H9 (cell line): ENCODE results near the gene HUS1B. TPM values are rescaled to one million over a fixed set of nuclear protein-coding genes. Genes with fewer than 3 reads are reported as not detected.

ENCODE experiments used
- DNase-seq: peaks from one replicate; pipeline ENCODE4 v3.0.0-alpha.2; 2017
- H2AFZ ChIP-seq: one replicate; pipeline ENCODE4 v1.6.1; 2013; ENCODE audit warnings: mild to moderate bottlenecking, low read length, control low read depth, moderate library complexity
- H2AK5ac ChIP-seq: 2 replicates; pipeline ENCODE4 v1.6.1; 2013; ENCODE audit warnings: low read length, control low read depth, mixed read lengths; ENCODE audit not compliant: insufficient read length
- H2BK120ac ChIP-seq: one replicate; pipeline ENCODE4 v1.6.1; 2013; ENCODE audit warnings: low read depth, mild to moderate bottlenecking, low read length, control low read depth, inconsistent platforms; ENCODE audit not compliant: poor library complexity, severe bottlenecking
- H2BK12ac ChIP-seq: 2 replicates; pipeline ENCODE4 v1.6.1; 2013; ENCODE audit warnings: low read length, control low read depth, mixed read lengths, low read depth; ENCODE audit not compliant: insufficient read length
- H2BK15ac ChIP-seq: 2 replicates; pipeline ENCODE4 v1.6.1; 2013; ENCODE audit warnings: low read depth, low read length, control low read depth
- H2BK20ac ChIP-seq: one replicate; pipeline ENCODE4 v1.6.1; 2013; ENCODE audit warnings: low read depth, mild to moderate bottlenecking, low read length, control low read depth, inconsistent platforms; ENCODE audit not compliant: poor library complexity, severe bottlenecking
- H2BK5ac ChIP-seq: 2 replicates; pipeline ENCODE4 v1.6.1; 2013; ENCODE audit warnings: low read length, control low read depth, mixed read lengths; ENCODE audit not compliant: insufficient read length
- H3K14ac ChIP-seq: 2 replicates; pipeline ENCODE4 v1.6.1; 2013; ENCODE audit warnings: low read length, control low read depth; ENCODE audit not compliant: insufficient read depth
- H3K18ac ChIP-seq: 2 replicates; pipeline ENCODE4 v1.6.1; 2013; ENCODE audit warnings: low read depth, mild to moderate bottlenecking, mixed read lengths, low read length, control low read depth; ENCODE audit not compliant: insufficient read length
- H3K23ac ChIP-seq: 2 replicates; pipeline ENCODE4 v1.6.1; 2013; ENCODE audit warnings: low read length, control low read depth, mixed read lengths, low read depth; ENCODE audit not compliant: insufficient read length
- H3K23me2 ChIP-seq: 2 replicates; pipeline ENCODE4 v1.6.1; 2013; ENCODE audit warnings: low read depth, mild to moderate bottlenecking, mixed read lengths, low read length, control low read depth; ENCODE audit not compliant: insufficient read length, poor library complexity, severe bottlenecking
- H3K27ac ChIP-seq: 2 replicates; pipeline ENCODE4 v1.5.1; 2013; ENCODE audit warnings: low read length, control low read depth, mixed read lengths, low read depth; ENCODE audit not compliant: insufficient read length
- H3K27me3 ChIP-seq: 2 replicates; pipeline ENCODE4 v1.6.1; 2013; ENCODE audit warnings: low read length, control low read depth, inconsistent platforms; ENCODE audit not compliant: insufficient read depth
- H3K4ac ChIP-seq: 2 replicates; pipeline ENCODE4 v1.6.1; 2013; ENCODE audit warnings: low read depth, mild to moderate bottlenecking, control low read depth, inconsistent platforms, low read length, moderate library complexity
- H3K4me1 ChIP-seq: 2 replicates; pipeline ENCODE4 v1.6.1; 2013; ENCODE audit warnings: low read length, control low read depth, inconsistent platforms; ENCODE audit not compliant: insufficient read depth
- H3K4me2 ChIP-seq: 2 replicates; pipeline ENCODE4 v1.6.1; 2013; ENCODE audit warnings: low read length, control low read depth, mixed read lengths; ENCODE audit not compliant: insufficient read length, insufficient read depth
- H3K56ac ChIP-seq: 2 replicates; pipeline ENCODE4 v1.6.1; 2013; ENCODE audit warnings: low read depth, mild to moderate bottlenecking, mixed read lengths, low read length, control low read depth; ENCODE audit not compliant: insufficient read length
- H3K79me1 ChIP-seq: 2 replicates; pipeline ENCODE4 v1.6.1; 2013; ENCODE audit warnings: low read depth, mild to moderate bottlenecking, moderate library complexity, low read length, control low read depth, inconsistent platforms; ENCODE audit not compliant: insufficient read depth, poor library complexity, severe bottlenecking
- H3K79me2 ChIP-seq: 2 replicates; pipeline ENCODE4 v1.6.1; 2013; ENCODE audit warnings: low read length, control low read depth, inconsistent platforms; ENCODE audit not compliant: insufficient read depth
- H3K9ac ChIP-seq: 2 replicates; pipeline ENCODE4 v1.6.1; 2013; ENCODE audit warnings: low read length, control low read depth, mixed read lengths; ENCODE audit not compliant: insufficient read length; ENCODE audit errors: extremely low read depth
- H3K9me3 ChIP-seq: one replicate; pipeline ENCODE4 v1.6.1; 2013; ENCODE audit warnings: low read depth, low read length, inconsistent platforms; ENCODE audit not compliant: control insufficient read depth
- H3T11ph ChIP-seq: one replicate; pipeline ENCODE4 v1.6.1; 2013; ENCODE audit warnings: mild to moderate bottlenecking, low read length, control low read depth, inconsistent platforms
- H4K20me1 ChIP-seq: one replicate; pipeline ENCODE4 v1.6.1; 2013; ENCODE audit not compliant: control insufficient read depth, insufficient read length, insufficient read depth
- H4K5ac ChIP-seq: 2 replicates; pipeline ENCODE4 v1.6.1; 2013; ENCODE audit warnings: low read depth, mild to moderate bottlenecking, mixed read lengths, low read length, control low read depth; ENCODE audit not compliant: insufficient read length
- H4K8ac ChIP-seq: replicated peaks from 2 replicates; pipeline ENCODE4 v1.6.1; 2013; ENCODE audit warnings: low read length, control low read depth, mixed read lengths, low read depth; ENCODE audit not compliant: insufficient read length
- H4K91ac ChIP-seq: 2 replicates; pipeline ENCODE4 v1.6.1; 2013; ENCODE audit warnings: low read depth, mild to moderate bottlenecking, moderate library complexity, mixed read lengths, low read length, control low read depth; ENCODE audit not compliant: insufficient read length
- H3K27ac Mint-ChIP-seq, 3 experiments: 2 replicates in 2 of 3; 3 replicates in 1 of 3; pipeline ENCODE4 v1.8.0; 2020 to 2021; ENCODE audit warnings: mixed read lengths in 3 of 3, mild to moderate bottlenecking in 1 of 3, moderate library complexity in 1 of 3
- H3K27me3 Mint-ChIP-seq: 2 replicates; pipeline ENCODE4 v1.8.0; 2021; ENCODE audit warnings: low read depth, mild to moderate bottlenecking, moderate library complexity, mixed read lengths
- H3K36me3 Mint-ChIP-seq, 3 experiments: 2 replicates in 2 of 3; 3 replicates in 1 of 3; pipeline ENCODE4 v1.8.0; 2020 to 2021; ENCODE audit warnings: low read depth in 3 of 3, mixed read lengths in 3 of 3; ENCODE audit not compliant: insufficient read depth in 1 of 3
- H3K4me1 Mint-ChIP-seq, 2 experiments: 2 replicates each; pipeline ENCODE4 v1.8.0; 2020; ENCODE audit warnings: mixed read lengths in 2 of 2
- H3K4me3 Mint-ChIP-seq, 2 experiments: 2 replicates in 1 of 2; 3 replicates in 1 of 2; pipeline ENCODE4 v1.8.0; 2020 to 2021; ENCODE audit warnings: mild to moderate bottlenecking in 2 of 2, mixed read lengths in 2 of 2, moderate library complexity in 1 of 2
- H3K9me3 Mint-ChIP-seq, 2 experiments: 2 replicates in 1 of 2; 3 replicates in 1 of 2; pipeline ENCODE4 v1.8.0; 2020; ENCODE audit warnings: mild to moderate bottlenecking in 2 of 2, mixed read lengths in 2 of 2, moderate library complexity in 1 of 2
- CTCF ChIP-seq: fragments of 200-600 bp; sonication (generic); conservative IDR thresholded peaks from 3 replicates; pipeline ENCODE4 v1.8.0; 2021; ENCODE audit warnings: antibody characterized with exemption, mild to moderate bottlenecking
- WGBS: extraction: QIAGEN DNeasy Blood & Tissue Kit; methylation state at CpG from one replicate; pipeline ENCODE4 v1.1.7; 2013; ENCODE audit warnings: missing lambda C conversion rate, low lambda C conversion rate, mixed read lengths; ENCODE audit not compliant: insufficient read length; ENCODE audit errors: extremely low coverage; 5-methylcytosine and 5-hydroxymethylcytosine counted together
- total RNA-seq: library from RNA; stranded (reverse); gene quantifications from 2 replicates; pipeline ENCODE4 v1.2.1, GENCODE V29; 2021

HUS1B gene
- total RNA-seq, 1 experiment from 2014 or later, result 0.96 TPM

- Histone ChIP-seq H2BK15ac (no peak overlapping the region), H2BK12ac (no peak overlapping the region), H2AK5ac (no peak overlapping the region), H3K23ac (no peak overlapping the region), H3K56ac (no peak overlapping the region), H3K9ac (no peak overlapping the region), H3K4ac (no peak overlapping the region), H3K27me3 (no peaks in the 10 kb centered on the region), H3K18ac (no peak overlapping the region), H2BK120ac (no peak overlapping the region), H3K4me2 (peak overlapping the region; percentile 46), H3K79me1 (no peaks in the 10 kb centered on the region), H3K4me1 (peaks cover 2% of the 10 kb centered on the region; the same call in 1 of the 2 replicates), H4K91ac (no peak overlapping the region), H3T11ph (no peak overlapping the region), H3K79me2 (peaks cover 20% of the 10 kb centered on the region; the same call in 1 of the 2 replicates), H2BK5ac (no peak overlapping the region), H3K14ac (no peak overlapping the region), H3K23me2 (peaks cover 3% of the 10 kb centered on the region), H2BK20ac (no peak overlapping the region), H4K20me1 (no peaks in the 10 kb centered on the region), H3K27ac (no peak overlapping the region), H4K8ac (no peak overlapping the region), H4K5ac (no peak overlapping the region), H3K9me3 (no peaks in the 10 kb centered on the region), H2AFZ (no peak overlapping the region)
- no CpG with 5 or more reads among the region's 12 CpGs for WGBS
- TF ChIP-seq CTCF, result no peak
- H3K4me1 Mint-ChIP-seq, result peaks cover 23 to 41% of the 10 kb centered on the region in 2 experiments
- H3K36me3 Mint-ChIP-seq, result peaks cover 0 to 5% (median 5%) of the 10 kb centered on the region in 3 experiments; a peak in 5 of 7 replicates
- DNase-seq, result no peak
- no peak overlapping the region for H3K27ac Mint-ChIP-seq
- H3K4me3 Mint-ChIP-seq, result peak overlapping the region; percentile 95 to 96
- H3K27me3 Mint-ChIP-seq, result no peaks in the 10 kb centered on the region
- no peaks in the 10 kb centered on the region for H3K9me3 Mint-ChIP-seq
Observed at GRCh38 chr6:693723-694009, 36.8 kb upstream of the HUS1B start.
